Peyer's patch (tissue), 4 donors: Measurements from ENCODE around the gene SYNRG.

Experiments used
- CTCF ChIP-seq, 6 experiments: fragments of 450-650 bp in 4 of 6; fragments of 200-600 bp in 2 of 6; sonication (generic) in 1 of 6; IDR thresholded peaks; one replicate each; pipeline ENCODE4 v1.5.1; 2017 to 2019; ENCODE audit warnings: antibody characterized with exemption in 6 of 6, mild to moderate bottlenecking in 3 of 6, moderate library complexity in 1 of 6
- POLR2A ChIP-seq, 2 donors: fragments of 450-650 bp; IDR thresholded peaks; one replicate each; pipeline ENCODE4 v1.5.1; 2017; ENCODE audit warnings: antibody characterized with exemption in 2 of 2, mild to moderate bottlenecking in 2 of 2, moderate library complexity in 2 of 2

- TF ChIP-seq POLR2A (IDR thresholded peaks at IDR 0.05), result no peak
- TF ChIP-seq CTCF (IDR thresholded peaks at IDR 0.05), result no peak
These were observed 24.2 kb downstream of the SYNRG start for GRCh38 chr17:37585066-37585465.
